GM19395 (cell line): ENCODE measurements around the gene SVIL.

Experiments
- ATAC-seq: cut with Tn5 transposase; IDR thresholded peaks from one replicate; pipeline ENCODE4 v1.9.1; 2021; ENCODE audit warnings: mild to moderate bottlenecking, moderate library complexity; ENCODE audit not compliant: unreplicated experiment

SVIL gene

GRCh38 chr10:29431711-29432110 lies 203.1 kb downstream of the SVIL start:
- no peak for ATAC-seq

- no peak for ATAC-seq
These were observed 204.7 kb downstream of the SVIL start for GRCh38 chr10:29430101-29430500.

GRCh38 chr10:29428486-29428885 lies 206.3 kb downstream of the SVIL start:
- ATAC-seq, result no peak

- ATAC-seq, result no peak
These were observed 207.1 kb downstream of the SVIL start for GRCh38 chr10:29427667-29428066.

GRCh38 chr10:29426420-29426819 lies 208.4 kb downstream of the SVIL start:
- ATAC-seq, result no peak

- ATAC-seq, result no peak
These were observed 210.8 kb downstream of the SVIL start for GRCh38 chr10:29424017-29424416.

GRCh38 chr10:29420744-29421143 lies 214.0 kb downstream of the SVIL start:
- no peak for ATAC-seq

GRCh38 chr10:29417324-29417723 lies 217.4 kb downstream of the SVIL start:
- ATAC-seq, result no peak

GRCh38 chr10:29415876-29416275 lies 218.9 kb downstream of the SVIL start:
- ATAC-seq, result no peak

GRCh38 chr10:29414501-29414900 lies 220.3 kb downstream of the SVIL start:
- no peak for ATAC-seq

- no peak for ATAC-seq
These were observed 222.3 kb downstream of the SVIL start for GRCh38 chr10:29412485-29412884.

DNA sequence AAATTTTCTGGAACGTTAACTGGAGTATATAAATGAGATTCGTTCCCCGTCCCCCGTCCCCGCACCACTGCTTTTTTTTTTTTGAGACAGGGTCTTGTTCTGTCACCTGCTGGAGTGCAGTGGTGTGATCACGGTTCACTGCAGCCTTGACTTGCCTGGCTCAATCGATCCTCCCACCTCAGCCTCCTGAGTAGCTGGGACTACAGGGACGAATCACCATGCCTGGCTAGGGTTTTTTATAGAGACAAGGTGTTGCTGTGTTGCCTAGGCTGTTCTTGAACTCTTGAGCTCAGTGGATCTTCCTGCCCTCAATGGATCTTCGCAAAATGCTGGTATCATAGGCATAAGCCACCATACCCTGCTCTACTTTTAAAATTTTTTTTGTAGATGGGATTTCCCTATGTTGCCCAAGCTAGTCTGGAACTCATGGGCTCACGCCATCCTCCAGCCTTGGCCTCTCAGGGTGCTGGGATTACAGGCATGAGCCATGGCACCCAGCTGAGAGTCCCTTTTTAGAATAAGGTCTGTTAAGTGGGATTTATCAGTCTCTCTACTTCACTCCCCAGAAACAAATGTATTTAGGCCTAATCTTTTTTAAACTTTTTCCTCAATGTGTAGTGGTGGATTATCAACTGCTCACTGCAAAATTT lies 223.0 kb downstream of the SVIL start:
- no peak for ATAC-seq

DNA sequence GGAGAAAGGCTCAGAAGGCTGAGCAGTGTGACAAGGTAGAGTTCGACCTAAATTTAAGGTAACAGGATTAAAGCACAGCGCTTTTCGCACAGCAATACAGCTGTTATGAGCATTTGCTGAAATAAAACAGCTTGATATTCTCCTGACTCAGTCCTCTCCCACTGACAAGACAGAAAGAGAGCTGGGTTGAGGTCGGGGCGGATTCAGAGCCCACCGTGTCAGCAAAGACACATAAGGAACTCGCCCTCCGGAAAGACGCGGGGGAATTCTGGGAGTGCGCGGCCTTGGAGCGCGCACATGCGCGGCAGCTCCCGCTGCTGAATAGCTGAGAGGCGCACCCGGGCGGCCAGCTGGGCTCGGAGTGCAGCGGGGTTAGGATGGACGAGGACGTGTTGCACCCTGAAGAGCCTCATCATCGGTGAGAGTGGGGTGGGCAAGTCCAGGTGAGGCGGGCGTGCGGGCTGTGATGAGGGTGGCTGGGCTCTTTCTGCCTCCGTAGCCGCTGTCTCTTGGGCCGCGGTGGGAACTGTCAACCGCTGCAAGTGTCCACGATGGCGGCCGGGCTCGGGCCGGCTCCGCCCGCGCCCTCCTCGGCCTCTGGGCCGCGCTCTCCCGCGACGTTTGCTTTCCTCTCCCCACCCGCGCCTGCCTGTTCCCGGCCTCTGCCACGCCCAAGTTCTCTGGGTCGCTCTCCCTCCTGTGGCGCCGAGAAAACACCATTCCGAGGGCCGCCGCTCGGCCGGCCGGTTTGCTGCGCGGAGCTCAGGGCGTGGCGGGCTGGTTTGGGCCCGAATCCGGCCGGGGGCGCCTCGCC lies 225.3 kb downstream of the SVIL start:
- peak; percentile 80 for ATAC-seq

- ATAC-seq, result peak; percentile 10
These were observed 225.9 kb downstream of the SVIL start for GRCh38 chr10:29408847-29409240.
